Liver (tissue), 9 donors: ENCODE measurements around the gene CAMK1D. TPM values are rescaled to one million over a fixed set of nuclear protein-coding genes. Genes with fewer than 3 reads are reported as not detected.

Experiments used
- DNase-seq: peaks from one replicate; pipeline ENCODE4 v3.0.0-alpha.2; 2017; ENCODE audit warnings: low spot score
- H3K27ac ChIP-seq, 2 donors: one replicate each; pipeline ENCODE4 v1.7.0; 2013; ENCODE audit warnings: inconsistent platforms in 2 of 2, low read length in 2 of 2, control low read depth in 1 of 2, low read depth in 1 of 2, mild to moderate bottlenecking in 1 of 2
- H3K27me3 ChIP-seq, 4 donors: one replicate each; pipeline versions ENCODE4 v1.6.1 to v1.7.0; 2013; ENCODE audit warnings: low read length in 3 of 4, inconsistent platforms in 1 of 4, mild to moderate bottlenecking in 1 of 4, moderate library complexity in 1 of 4; ENCODE audit not compliant: control insufficient read depth in 4 of 4, insufficient read depth in 4 of 4
- H3K36me3 ChIP-seq, 4 donors: one replicate each; pipeline versions ENCODE4 v1.6.1 to v1.7.0; 2013; ENCODE audit warnings: low read length in 3 of 4, mild to moderate bottlenecking in 3 of 4, low read depth in 1 of 4, moderate library complexity in 1 of 4; ENCODE audit not compliant: control insufficient read depth in 4 of 4, insufficient read depth in 3 of 4
- H3K4me1 ChIP-seq, 4 donors: one replicate each; pipeline versions ENCODE4 v1.6.1 to v1.7.0; 2013; ENCODE audit warnings: low read length in 3 of 4, mild to moderate bottlenecking in 3 of 4, moderate library complexity in 1 of 4; ENCODE audit not compliant: control insufficient read depth in 4 of 4, insufficient read depth in 4 of 4
- H3K4me3 ChIP-seq, 3 donors: one replicate each; pipeline versions ENCODE4 v1.6.1 to v1.7.0; 2013; ENCODE audit warnings: low read length in 3 of 3, control low read depth in 1 of 3, low read depth in 1 of 3, mild to moderate bottlenecking in 1 of 3
- H3K9ac ChIP-seq, 2 donors: one replicate each; pipeline ENCODE4 v1.7.0; 2013; ENCODE audit warnings: low read length in 2 of 2, mild to moderate bottlenecking in 2 of 2, moderate library complexity in 2 of 2, control low read depth in 1 of 2, low read depth in 1 of 2
- H3K9me3 ChIP-seq, 4 donors: one replicate each; pipeline versions ENCODE4 v1.6.1 to v1.7.0; 2013; ENCODE audit warnings: low read length in 3 of 4; ENCODE audit not compliant: control insufficient read depth in 4 of 4
- ATF3 ChIP-seq: IDR thresholded peaks from 2 replicates; pipeline ENCODE4 v1.6.1; 2016; ENCODE audit warnings: antibody characterized with exemption
- CTCF ChIP-seq: fragments of 150-350 bp; IDR thresholded peaks from 2 replicates; pipeline ENCODE4 v1.5.1; 2017; ENCODE audit warnings: improper control_type of control experiment, low read depth, low read length; ENCODE audit not compliant: missing input control
- EGR1 ChIP-seq, 2 donors: IDR thresholded peaks; 2 replicates each; pipeline ENCODE4 v1.6.1; 2016 to 2018; ENCODE audit warnings: antibody characterized with exemption in 2 of 2, low read depth in 2 of 2
- FOXA2 ChIP-seq: IDR thresholded peaks from 2 replicates; pipeline ENCODE4 v1.6.1; 2016; ENCODE audit warnings: antibody characterized with exemption
- GABPA ChIP-seq, 2 donors: IDR thresholded peaks in 1 of 2; conservative IDR thresholded peaks in 1 of 2; 2 replicates each; pipeline ENCODE4 v1.6.1; 2016; ENCODE audit warnings: antibody characterized with exemption in 2 of 2, mild to moderate bottlenecking in 1 of 2, moderate library complexity in 1 of 2
- HNF4A ChIP-seq, 2 donors: conservative IDR thresholded peaks; 2 replicates each; pipeline ENCODE4 v1.6.1; 2016; ENCODE audit warnings: antibody characterized with exemption in 2 of 2, mild to moderate bottlenecking in 2 of 2
- HNF4G ChIP-seq: IDR thresholded peaks from 2 replicates; pipeline ENCODE4 v1.6.1; 2016; ENCODE audit warnings: antibody characterized with exemption
- JUND ChIP-seq, 2 donors: IDR thresholded peaks; 2 replicates each; pipeline ENCODE4 v1.6.1; 2016; ENCODE audit warnings: antibody characterized with exemption in 2 of 2
- MAX ChIP-seq: IDR thresholded peaks from 2 replicates; pipeline ENCODE4 v1.6.1; 2016; ENCODE audit warnings: antibody characterized with exemption
- NR2F2 ChIP-seq: IDR thresholded peaks from 2 replicates; pipeline ENCODE4 v1.6.1; 2016; ENCODE audit warnings: antibody characterized with exemption
- RAD21 ChIP-seq, 2 donors: IDR thresholded peaks; 2 replicates each; pipeline ENCODE4 v1.6.1; 2016; ENCODE audit warnings: antibody characterized with exemption in 2 of 2, mild to moderate bottlenecking in 2 of 2
- REST ChIP-seq: IDR thresholded peaks from 2 replicates; pipeline ENCODE4 v1.6.1; 2016; ENCODE audit warnings: antibody characterized with exemption, mild to moderate bottlenecking
- RXRA ChIP-seq, 2 donors: IDR thresholded peaks; 2 replicates each; pipeline ENCODE4 v1.6.1; 2017 to 2018; ENCODE audit warnings: antibody characterized with exemption in 2 of 2, mild to moderate bottlenecking in 1 of 2
- SP1 ChIP-seq: IDR thresholded peaks from 2 replicates; pipeline ENCODE4 v1.6.1; 2018; ENCODE audit warnings: antibody characterized with exemption, mild to moderate bottlenecking
- TAF1 ChIP-seq: conservative IDR thresholded peaks from 2 replicates; pipeline ENCODE4 v1.6.1; 2016; ENCODE audit warnings: antibody characterized with exemption, mild to moderate bottlenecking
- YY1 ChIP-seq: IDR thresholded peaks from 2 replicates; pipeline ENCODE4 v1.6.1; 2016; ENCODE audit warnings: antibody characterized with exemption, mild to moderate bottlenecking
- ZBTB33 ChIP-seq: IDR thresholded peaks from 2 replicates; pipeline ENCODE4 v1.6.1; 2016; ENCODE audit warnings: antibody characterized with exemption
- WGBS: extraction: QIAGEN DNeasy Blood & Tissue Kit; methylation state at CpG from one replicate; pipeline ENCODE4 v1.1.7; 2013; 5-methylcytosine and 5-hydroxymethylcytosine counted together
- polyA plus RNA-seq, 2 donors: library from polyadenylated mRNA; stranded (reverse) in 1 of 2; unstranded in 1 of 2; fragments of 200-250 nt in 1 of 2; fragments of >200 nt in 1 of 2; fragmentation: Nextera tagmentation in 1 of 2; extraction: Ambion mirVana in 1 of 2; gene quantifications; one replicate each; pipeline versions ENCODE4 v1.2.1 to v1.2.3, GENCODE V29; 2013 to 2015
- total RNA-seq, 2 donors: library from RNA; depleted of rRNA; stranded (reverse); fragments of >200 nt; gene quantifications; one replicate each; pipeline ENCODE4 v1.2.3, GENCODE V29; 2014
- donor health status: healthy.
- donor health status: healthy.
- donor health status: healthy.
- donor health status: healthy.
- donor health status: healthy.

Gene CAMK1D
- total and polyA plus RNA-seq, 4 donors = 2.7 to 10.1 (median 4.2) TPM

GRCh38 chr10:12459762-12460161, 110.4 kb downstream of the CAMK1D start:
- WGBS = 73% methylated on average over 6 of the region's 6 CpGs
- H3K36me3 ChIP-seq = no peaks in the 10 kb centered on the region
- no peak overlapping the region for H3K27ac ChIP-seq
- no peak overlapping the region for H3K4me3 ChIP-seq
- H3K9ac ChIP-seq = no peak overlapping the region
- TF ChIP-seq SP1 (no peak), RXRA (IDR thresholded peaks at IDR 0.05) (no peak), FOXA2 (no peak), MAX (no peak), ZBTB33 (no peak)
- H3K9me3 ChIP-seq = no peaks in the 10 kb centered on the region
- H3K4me1 ChIP-seq = peaks cover 8 to 36% (median 17%) of the 10 kb centered on the region in 4 donors
- no peak for DNase-seq
- no peaks in the 10 kb centered on the region for H3K27me3 ChIP-seq

- Histone ChIP-seq H3K4me1 (peaks cover 0 to 15% (median 5%) of the 10 kb centered on the region in 4 donors), H3K36me3 (no peaks in the 10 kb centered on the region), H3K4me3 (no peak overlapping the region), H3K27ac (no peak overlapping the region), H3K27me3 (no peaks in the 10 kb centered on the region), H3K9me3 (no peaks in the 10 kb centered on the region), H3K9ac (no peak overlapping the region)
- DNase-seq = no peak
- no peak for TF ChIP-seq JUND (IDR thresholded peaks at IDR 0.05)
- TF ChIP-seq HNF4G = no peak
- TF ChIP-seq RAD21 (IDR thresholded peaks at IDR 0.05) = no peak
- no peak for TF ChIP-seq MAX
- TF ChIP-seq REST = no peak
- no peak for TF ChIP-seq ZBTB33
- TF ChIP-seq YY1 = no peak
- TF ChIP-seq HNF4A (conservative IDR thresholded peaks at IDR 0.05) = no peak
- TF ChIP-seq EGR1 (IDR thresholded peaks at IDR 0.05; ENCODE audit: low read depth in 2 of 2) = no peak
- TF ChIP-seq ATF3 = no peak
- no peak for TF ChIP-seq CTCF
- no peak for TF ChIP-seq FOXA2
- no peak for TF ChIP-seq TAF1
- TF ChIP-seq GABPA (IDR thresholded peaks at IDR 0.05 in 1 of 2, conservative IDR thresholded peaks at IDR 0.05 in 1 of 2) = no peak
- no peak for TF ChIP-seq NR2F2
- 75% methylated on average over 5 of the region's 5 CpGs for WGBS
Measured at GRCh38 chr10:12463459-12463838, 114.1 kb downstream of the CAMK1D start.
